ENCODE results near the gene PLEK2. TPM values are rescaled to one million over a fixed set of nuclear protein-coding genes. Genes with fewer than 3 reads are reported as not detected.
A peak's percentile ranks its signal among the peaks of the same experiment; 100 is the strongest.

PLEK2 gene
- total and polyA plus RNA-seq, 2 of the 13 experiments (the other 11 are each of a cell fraction or from before 2014, with no cell fraction given), result 0.26 to 1.5 TPM

DNA sequence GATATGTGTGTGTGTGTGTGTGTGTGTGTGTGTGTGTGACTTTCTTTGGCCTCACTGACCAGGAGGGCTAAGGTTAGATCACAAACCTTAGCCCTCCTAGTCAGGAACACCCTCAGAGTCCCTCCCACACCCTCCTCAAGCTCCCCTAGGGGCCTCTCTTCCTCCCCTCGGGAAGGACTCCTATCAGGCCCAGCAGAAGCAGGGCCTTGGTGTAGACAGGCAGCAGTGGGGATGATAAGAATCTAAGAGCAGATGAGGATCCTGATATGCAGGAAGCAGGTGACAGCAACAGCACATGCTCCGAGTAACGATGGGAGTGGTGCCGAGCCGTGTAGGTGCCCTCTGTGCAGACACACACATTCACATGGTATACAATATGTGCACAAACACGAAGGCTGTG lies 20.7 kb downstream of the PLEK2 start (continued):
- TF ChIP-seq ZNF530 (CRISPR knock-in tag; IDR thresholded peaks at IDR 0.05; ENCODE audit: low read depth), result no peak

DNA sequence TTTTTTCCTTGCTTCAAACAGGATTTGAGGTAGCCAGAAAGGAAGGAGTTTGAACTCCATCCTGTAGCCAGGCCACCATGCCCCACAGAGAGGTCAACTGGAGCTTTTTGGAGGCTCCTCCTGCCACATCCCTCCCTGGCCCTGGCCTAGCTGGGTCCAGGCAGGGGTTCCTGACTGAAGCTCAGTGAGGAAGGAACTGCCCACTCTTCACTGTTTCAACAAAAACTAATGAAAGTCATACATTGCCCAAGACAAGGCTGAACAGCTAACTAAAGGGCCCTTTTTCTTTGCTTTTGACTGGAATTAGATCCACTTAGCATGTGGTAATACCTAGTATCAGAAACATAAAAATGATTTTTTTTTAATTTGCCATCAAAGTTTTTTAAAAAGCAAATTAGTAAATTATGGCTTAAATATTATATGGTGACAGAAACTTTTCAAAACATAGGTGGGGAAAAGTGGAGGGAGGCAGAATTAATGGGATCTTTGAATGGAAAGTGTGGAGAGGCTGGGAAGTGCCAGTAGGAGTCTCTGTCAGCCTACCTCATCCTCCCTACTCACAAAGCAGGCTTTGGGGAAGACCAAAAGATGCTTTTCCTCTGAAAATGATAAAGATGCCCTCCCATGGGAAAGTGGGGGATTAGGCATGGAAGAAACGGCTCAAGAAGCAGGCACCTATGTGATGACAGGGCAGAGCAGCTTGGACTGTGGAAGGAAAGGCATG lies 22.0 kb downstream of the PLEK2 start:
- H3K9me3 ChIP-seq (ENCODE audit: low read length), result no peaks in the 10 kb centered on the region
- 73% methylated on average over 1 of the region's 1 CpG for WGBS (ENCODE audit: low lambda C conversion rate)
- H3K79me2 ChIP-seq (ENCODE audit: insufficient read depth, low read length), result no peaks in the 10 kb centered on the region
- CTCF ChIA-PET (ENCODE audit: low intra/inter-chr PET ratio, low total read pairs), result no interaction called here
- TF ChIP-seq HDAC1 (CRISPR knock-in tag; IDR thresholded peaks at IDR 0.05) (no peak), CEBPB (IDR thresholded peaks at IDR 0.05; ENCODE audit: borderline replicate concordance, low read depth, low read length) (peak; percentile 11; the same call in 1 of the 2 replicates)
- peaks cover 2 to 5% of the 10 kb centered on the region in 2 experiments; a peak in 2 of 5 replicates for H3K36me3 ChIP-seq (replicated peaks in 1 of 2; ENCODE audit: control insufficient read depth in 1 of 2, insufficient read depth in 2 of 2, low read length in 2 of 2)
- H3K4me3 ChIP-seq (replicated peaks in 1 of 3; ENCODE audit: insufficient read depth in 1 of 3, low read depth in 2 of 3, low read length in 3 of 3), result no peak overlapping the region
- no peak overlapping the region for H3K27ac ChIP-seq (ENCODE audit: extremely low read length, insufficient read depth, low read length)
- no peak overlapping the region for H2AFZ ChIP-seq (ENCODE audit: low read length)
- DNase-seq (ENCODE audit: low spot score) (no peak), FAIRE-seq (peak; percentile 32), ATAC-seq (peak; percentile 39)
- no TSS peak for BruUV-seq (replicated peaks)
- H3K4me2 ChIP-seq (ENCODE audit: low read depth, low read length), result no peak overlapping the region
- POLR2A ChIA-PET, result no interaction called here
- H3K27me3 ChIP-seq (ENCODE audit: control insufficient read depth in 1 of 2, insufficient read depth in 2 of 2, low read length in 2 of 2), result no peaks in the 10 kb centered on the region
- no peak overlapping the region for H3K9ac ChIP-seq (ENCODE audit: insufficient read depth, low read depth, low read length)
- no peaks in the 10 kb centered on the region for H4K20me1 ChIP-seq (ENCODE audit: insufficient read depth, low read length)
- intact Hi-C loops (cut with micrococcal nuclease; ENCODE audit: unreplicated experiment), result no loop called here
- peaks cover 42% of the 10 kb centered on the region for H3K4me1 ChIP-seq (ENCODE audit: insufficient read depth, low read length)
- in situ Hi-C loops (cut with HindIII; ENCODE audit: extremely low pct_ligation_motif_present, low pct_unique_long_range_greater_than_20kb), result no loop called here

DNA sequence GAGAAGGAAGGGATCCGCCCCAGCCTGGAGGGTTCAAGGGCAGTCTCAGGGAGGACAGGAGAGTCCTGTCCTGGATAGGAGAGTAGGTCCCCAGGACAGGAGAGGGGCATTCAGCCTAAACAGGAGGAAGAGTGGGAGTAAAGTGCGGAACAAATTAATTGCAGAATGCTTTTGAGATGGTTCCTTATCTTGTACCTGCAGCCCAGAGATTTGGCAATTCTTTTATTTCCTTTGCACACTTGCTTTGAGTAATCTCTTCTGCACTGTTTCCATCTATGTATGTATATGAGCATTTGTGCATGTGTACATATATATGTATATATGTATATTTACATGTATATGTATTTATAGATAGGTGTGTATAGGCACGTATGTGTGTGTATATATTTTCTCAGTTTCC lies 22.7 kb downstream of the PLEK2 start:
- TF ChIP-seq ZNF720 (CRISPR knock-in tag; IDR thresholded peaks at IDR 0.05) (no peak), IKZF4 (CRISPR knock-in tag; IDR thresholded peaks at IDR 0.05; ENCODE audit: borderline replicate concordance, low read depth, not compliant biosample characterization) (no peak), ATF1 (CRISPR knock-in tag; IDR thresholded peaks at IDR 0.05) (no peak), XRCC5 (optimal IDR thresholded peaks at IDR 0.05; ENCODE audit: low read length) (no peak), ZBTB8A (CRISPR knock-in tag; IDR thresholded peaks at IDR 0.05; ENCODE audit: borderline replicate concordance, low read depth) (no peak), ZNF777 (CRISPR knock-in tag; IDR thresholded peaks at IDR 0.05) (no peak), ATAD3A (CRISPR knock-in tag; IDR thresholded peaks at IDR 0.05) (no peak), ZNF230 (CRISPR knock-in tag; IDR thresholded peaks at IDR 0.05) (no peak), ZEB1 (IDR thresholded peaks at IDR 0.05; ENCODE audit: insufficient replicate concordance, low read depth) (no peak)
- TF ChIP-seq, protein P1, sequence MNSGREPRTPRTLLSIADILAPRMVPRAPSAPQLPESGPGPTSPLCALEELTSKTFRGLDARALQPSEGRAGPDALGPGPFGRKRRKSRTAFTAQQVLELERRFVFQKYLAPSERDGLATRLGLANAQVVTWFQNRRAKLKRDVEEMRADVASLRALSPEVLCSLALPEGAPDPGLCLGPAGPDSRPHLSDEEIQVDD (CRISPR knock-in tag; IDR thresholded peaks at IDR 0.05; ENCODE audit: borderline replicate concordance), result no peak
- TF ChIP-seq, protein P2, sequence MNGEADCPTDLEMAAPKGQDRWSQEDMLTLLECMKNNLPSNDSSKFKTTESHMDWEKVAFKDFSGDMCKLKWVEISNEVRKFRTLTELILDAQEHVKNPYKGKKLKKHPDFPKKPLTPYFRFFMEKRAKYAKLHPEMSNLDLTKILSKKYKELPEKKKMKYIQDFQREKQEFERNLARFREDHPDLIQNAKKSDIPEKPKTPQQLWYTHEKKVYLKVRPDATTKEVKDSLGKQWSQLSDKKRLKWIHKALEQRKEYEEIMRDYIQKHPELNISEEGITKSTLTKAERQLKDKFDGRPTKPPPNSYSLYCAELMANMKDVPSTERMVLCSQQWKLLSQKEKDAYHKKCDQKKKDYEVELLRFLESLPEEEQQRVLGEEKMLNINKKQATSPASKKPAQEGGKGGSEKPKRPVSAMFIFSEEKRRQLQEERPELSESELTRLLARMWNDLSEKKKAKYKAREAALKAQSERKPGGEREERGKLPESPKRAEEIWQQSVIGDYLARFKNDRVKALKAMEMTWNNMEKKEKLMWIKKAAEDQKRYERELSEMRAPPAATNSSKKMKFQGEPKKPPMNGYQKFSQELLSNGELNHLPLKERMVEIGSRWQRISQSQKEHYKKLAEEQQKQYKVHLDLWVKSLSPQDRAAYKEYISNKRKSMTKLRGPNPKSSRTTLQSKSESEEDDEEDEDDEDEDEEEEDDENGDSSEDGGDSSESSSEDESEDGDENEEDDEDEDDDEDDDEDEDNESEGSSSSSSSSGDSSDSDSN (CRISPR knock-in tag; IDR thresholded peaks at IDR 0.05), result no peak
- no peaks in the 10 kb centered on the region for H3K79me2 ChIP-seq (ENCODE audit: insufficient read depth, low read length)
- no peak overlapping the region for H3K4me3 ChIP-seq (replicated peaks in 1 of 3; ENCODE audit: insufficient read depth in 1 of 3, low read depth in 2 of 3, low read length in 3 of 3)
- WGBS (ENCODE audit: low lambda C conversion rate), result 87% methylated on average over 3 of the region's 3 CpGs
- H3K27me3 ChIP-seq (ENCODE audit: control insufficient read depth in 1 of 2, insufficient read depth in 2 of 2, low read length in 2 of 2), result no peaks in the 10 kb centered on the region
- no peak for ATAC-seq
- no peak for FAIRE-seq
- H3K4me2 ChIP-seq (ENCODE audit: low read depth, low read length), result no peak overlapping the region
- H2AFZ ChIP-seq (ENCODE audit: low read length), result no peak overlapping the region
- H4K20me1 ChIP-seq (ENCODE audit: insufficient read depth, low read length), result no peaks in the 10 kb centered on the region
- DNase-seq (ENCODE audit: low spot score), result no peak
- no TSS peak for BruUV-seq (replicated peaks)
- H3K36me3 ChIP-seq (replicated peaks in 1 of 2; ENCODE audit: control insufficient read depth in 1 of 2, insufficient read depth in 2 of 2, low read length in 2 of 2), result peaks cover 7 to 11% of the 10 kb centered on the region in 2 experiments; a peak in 3 of 5 replicates
- no peak overlapping the region for H3K9ac ChIP-seq (ENCODE audit: insufficient read depth, low read depth, low read length)
- CTCF ChIA-PET (ENCODE audit: low intra/inter-chr PET ratio, low total read pairs), result no interaction called here
- H3K27ac ChIP-seq (ENCODE audit: extremely low read length, insufficient read depth, low read length), result no peak overlapping the region
- no peaks in the 10 kb centered on the region for H3K9me3 ChIP-seq (ENCODE audit: low read length)
- POLR2A ChIA-PET, result no interaction called here
- peaks cover 42% of the 10 kb centered on the region for H3K4me1 ChIP-seq (ENCODE audit: insufficient read depth, low read length)
- in situ Hi-C loops (cut with HindIII; ENCODE audit: extremely low pct_ligation_motif_present, low pct_unique_long_range_greater_than_20kb) (no loop called here), intact Hi-C loops (cut with micrococcal nuclease; ENCODE audit: unreplicated experiment) (no loop called here)
